ENCODE results near the gene ATF6.
"Not testable (repeated sequence)": the region's sequence is repeated elsewhere in the genome, so short reads cannot be mapped to it uniquely, and the experiment has no call there.

ATF6 gene

GRCh38 chr1:161816201-161816600, 50.1 kb downstream of the ATF6 start:
- in situ Hi-C loops (cut with MboI; ENCODE audit: low pct_unique_long_range_greater_than_20kb, low sequenced_read_pairs), result no loop called here

GRCh38 chr1:161817176-161817730, 51.1 kb downstream of the ATF6 start:
- no peak for DNase-seq
- in situ Hi-C loops (cut with MboI; ENCODE audit: low pct_unique_long_range_greater_than_20kb, low sequenced_read_pairs), result no loop called here

More at GRCh38 chr1:161816201-161816600, 50.1 kb downstream of the ATF6 start:
- DNase-seq, result no peak

- DNase-seq, result no peak
Measured at GRCh38 chr1:161820914-161821313, 54.8 kb downstream of the ATF6 start.

DNA sequence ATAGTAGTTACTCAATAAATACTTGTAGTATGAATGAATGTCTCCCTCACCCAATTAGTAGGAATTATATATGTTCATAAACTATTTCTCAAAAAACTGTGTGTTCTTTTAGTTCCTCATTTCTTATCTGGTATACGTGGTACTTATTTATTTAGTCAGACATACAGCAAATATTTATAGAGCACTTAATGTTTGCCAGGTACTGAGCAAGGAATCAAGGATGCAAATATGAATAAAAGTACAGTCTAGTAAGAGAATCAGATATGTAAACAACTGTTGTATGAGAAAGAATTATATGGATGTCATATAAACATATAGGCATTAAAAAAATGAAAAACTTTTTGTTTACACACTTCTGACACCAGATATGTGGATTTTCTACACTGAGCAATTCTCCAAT, 58.5 kb downstream of the ATF6 start:
- in situ Hi-C loops (cut with MboI; ENCODE audit: low pct_unique_long_range_greater_than_20kb, low sequenced_read_pairs), result no loop called here

More at GRCh38 chr1:161820914-161821313, 54.8 kb downstream of the ATF6 start:
- in situ Hi-C loops (cut with MboI; ENCODE audit: low pct_unique_long_range_greater_than_20kb, low sequenced_read_pairs), result no loop called here

DNA sequence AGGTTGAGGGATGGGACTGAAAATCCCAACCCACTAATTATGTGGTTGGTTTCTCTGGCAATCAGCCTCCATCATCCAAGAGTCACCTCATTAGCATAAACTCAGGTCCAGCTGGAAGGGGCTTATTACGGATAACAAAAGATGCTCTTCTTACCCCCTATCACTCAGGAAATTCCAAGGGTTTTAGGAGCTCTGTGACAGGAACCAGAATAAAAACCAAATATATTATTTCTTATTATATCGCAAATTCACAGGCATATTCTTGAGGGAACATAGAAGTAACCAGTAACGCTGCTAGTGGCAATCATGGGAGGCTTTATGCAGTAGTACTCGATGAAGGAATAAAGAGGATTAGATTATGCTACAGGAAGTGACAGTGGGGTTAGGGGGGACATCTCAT, 59.7 kb downstream of the ATF6 start:
- no peak for DNase-seq
- in situ Hi-C loops (cut with MboI; ENCODE audit: low pct_unique_long_range_greater_than_20kb, low sequenced_read_pairs), result no loop called here

More for the DNA sequence above, 58.5 kb downstream of the ATF6 start:
- no peak for DNase-seq

- DNase-seq, result no peak
- in situ Hi-C loops (cut with MboI; ENCODE audit: low pct_unique_long_range_greater_than_20kb, low sequenced_read_pairs), result no loop called here
Measured at GRCh38 chr1:161826478-161826877, 60.4 kb downstream of the ATF6 start.

DNA sequence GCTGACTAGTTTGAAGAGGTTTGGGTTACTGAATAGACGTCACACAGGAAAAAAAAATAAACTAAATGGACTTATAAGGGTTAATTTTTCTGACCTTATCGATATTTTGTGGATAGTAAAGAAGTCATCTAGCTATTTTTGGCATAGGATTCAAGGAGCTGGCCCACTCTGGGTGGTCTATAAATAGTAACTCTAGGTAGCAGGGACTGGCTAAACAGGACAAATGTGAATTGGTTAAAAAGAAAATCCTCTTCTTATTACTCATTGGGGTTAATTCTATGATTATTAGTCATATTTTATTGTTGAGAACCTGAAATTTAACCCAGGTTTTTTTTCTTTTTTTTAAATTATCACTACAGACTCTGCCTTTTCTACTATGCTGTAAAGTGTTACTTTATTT, 61.7 kb downstream of the ATF6 start:
- in situ Hi-C loops (cut with MboI; ENCODE audit: low pct_unique_long_range_greater_than_20kb, low sequenced_read_pairs), result no loop called here
- no peak for DNase-seq

GRCh38 chr1:161832299-161832907, 66.3 kb downstream of the ATF6 start:
- DNase-seq; in situ Hi-C loops (cut with MboI; ENCODE audit: low pct_unique_long_range_greater_than_20kb, low sequenced_read_pairs): not testable (repeated sequence)

GRCh38 chr1:161834967-161835550, 68.9 kb downstream of the ATF6 start:
- DNase-seq, result no peak
- in situ Hi-C loops (cut with MboI; ENCODE audit: low pct_unique_long_range_greater_than_20kb, low sequenced_read_pairs), result no loop called here

- in situ Hi-C loops (cut with MboI; ENCODE audit: low pct_unique_long_range_greater_than_20kb, low sequenced_read_pairs), result no loop called here
- DNase-seq, result no peak
Measured at GRCh38 chr1:161836018-161836417, 69.9 kb downstream of the ATF6 start.

GRCh38 chr1:161838362-161838761, 72.2 kb downstream of the ATF6 start:
- in situ Hi-C loops (cut with MboI; ENCODE audit: low pct_unique_long_range_greater_than_20kb, low sequenced_read_pairs), result no loop called here
- DNase-seq, result no peak

DNA sequence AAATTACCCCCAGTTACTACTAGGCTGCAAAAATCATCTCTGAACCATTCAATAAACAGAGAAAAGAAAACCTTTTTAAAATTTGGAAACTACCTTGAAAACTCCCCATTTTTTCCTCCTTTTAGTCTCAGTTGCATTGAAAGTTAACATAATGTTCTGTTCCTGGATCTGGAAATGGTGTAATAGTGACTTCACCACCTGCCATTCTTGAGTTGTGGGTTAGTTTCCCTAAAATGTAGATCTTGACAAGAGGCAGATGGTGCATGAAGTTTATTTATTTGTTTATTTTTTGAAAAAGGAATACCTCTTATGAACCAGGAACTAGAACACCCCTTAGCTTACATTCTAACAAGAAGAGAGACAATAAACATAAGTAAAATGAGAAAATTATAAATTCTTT, 72.8 kb downstream of the ATF6 start:
- no peak for DNase-seq
- in situ Hi-C loops (cut with MboI; ENCODE audit: low pct_unique_long_range_greater_than_20kb, low sequenced_read_pairs), result no loop called here

- DNase-seq, result no peak
- in situ Hi-C loops (cut with MboI; ENCODE audit: low pct_unique_long_range_greater_than_20kb, low sequenced_read_pairs), result no loop called here
Measured at GRCh38 chr1:161839591-161839990, 73.5 kb downstream of the ATF6 start.

GRCh38 chr1:161840363-161840762, 74.2 kb downstream of the ATF6 start:
- no peak for DNase-seq
- in situ Hi-C loops (cut with MboI; ENCODE audit: low pct_unique_long_range_greater_than_20kb, low sequenced_read_pairs), result no loop called here

GRCh38 chr1:161843156-161843555, 77.0 kb downstream of the ATF6 start:
- DNase-seq, result no peak
- in situ Hi-C loops (cut with MboI; ENCODE audit: low pct_unique_long_range_greater_than_20kb, low sequenced_read_pairs), result no loop called here

DNA sequence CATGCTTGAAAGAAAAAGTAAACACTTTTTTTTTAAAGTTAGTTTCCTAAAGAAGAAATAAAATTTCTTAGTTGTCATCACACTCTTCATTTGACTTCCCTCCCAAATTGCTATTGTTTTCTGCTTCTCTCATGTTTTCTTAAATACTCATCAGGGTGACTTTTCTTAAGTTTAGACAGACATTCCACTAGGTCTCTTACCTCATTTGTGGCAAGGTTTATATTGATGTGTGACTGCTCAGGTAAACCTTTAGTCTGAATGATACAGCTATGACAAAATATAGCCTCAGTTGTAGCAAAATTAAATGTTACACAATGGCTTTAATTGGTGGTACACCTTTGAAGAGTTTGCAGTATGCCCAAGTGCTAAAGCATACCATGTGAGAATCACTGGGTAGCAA, 78.6 kb downstream of the ATF6 start:
- DNase-seq, result no peak
- in situ Hi-C loops (cut with MboI; ENCODE audit: low pct_unique_long_range_greater_than_20kb, low sequenced_read_pairs), result no loop called here

DNA sequence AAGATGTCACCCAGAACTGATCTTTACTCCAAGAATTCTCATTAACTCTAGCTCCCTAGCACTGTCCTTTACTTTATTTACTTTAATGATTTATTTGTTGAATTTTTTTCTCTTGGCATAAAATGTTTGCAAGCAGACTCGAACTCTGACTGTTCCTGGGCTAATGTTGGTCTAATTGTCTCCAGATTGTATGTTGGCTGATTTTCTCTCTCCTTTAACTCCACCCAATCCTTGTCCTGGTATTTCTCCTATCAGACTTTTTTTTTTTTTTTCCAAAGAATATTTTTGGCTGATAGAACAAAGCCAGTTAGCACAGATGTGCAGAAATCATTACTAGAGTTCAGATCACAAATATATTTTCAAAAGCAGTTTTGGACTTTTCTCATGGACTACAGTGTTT, 82.6 kb downstream of the ATF6 start:
- in situ Hi-C loops (cut with MboI; ENCODE audit: low pct_unique_long_range_greater_than_20kb, low sequenced_read_pairs), result no loop called here
- no peak for DNase-seq

DNA sequence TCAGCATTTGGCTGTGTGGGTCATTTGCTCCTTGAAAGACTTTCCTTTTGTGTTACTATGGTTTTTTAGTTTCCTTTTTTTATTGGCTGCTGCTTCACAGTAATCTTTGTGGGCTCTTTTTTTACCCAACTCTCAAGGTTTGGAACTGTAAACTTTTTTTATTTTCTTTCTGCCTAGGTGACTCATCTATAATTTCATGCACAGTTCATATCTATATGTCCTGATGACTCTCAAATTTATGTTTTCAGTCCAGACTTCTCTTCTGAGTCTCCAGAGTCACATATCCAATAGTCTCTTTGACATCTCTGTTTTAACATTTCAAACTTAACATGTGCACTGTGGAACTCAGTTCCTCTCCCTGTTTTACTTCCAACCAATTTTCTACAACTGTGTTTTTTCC, 83.4 kb downstream of the ATF6 start:
- no peak for DNase-seq
- in situ Hi-C loops (cut with MboI; ENCODE audit: low pct_unique_long_range_greater_than_20kb, low sequenced_read_pairs), result no loop called here

DNA sequence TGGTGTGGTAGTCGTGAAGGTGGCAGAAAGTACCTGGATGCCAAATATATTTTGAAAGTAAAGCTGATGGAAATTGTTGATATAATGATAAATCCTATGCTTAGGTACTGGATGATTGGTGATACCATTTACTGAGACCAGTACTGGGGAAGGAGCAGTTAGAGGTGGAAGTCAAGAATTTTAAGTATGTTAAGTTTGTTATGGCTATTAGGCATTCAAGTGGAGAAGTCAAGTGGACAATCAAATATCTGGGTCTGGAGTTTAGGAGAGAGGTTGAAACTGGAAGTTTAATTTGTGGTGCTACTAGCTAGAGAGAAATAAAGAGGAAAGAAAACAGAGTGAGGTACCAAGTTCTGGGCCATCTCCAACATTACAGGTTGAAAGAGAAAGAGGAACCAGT, 89.1 kb downstream of the ATF6 start:
- no peak for DNase-seq
- in situ Hi-C loops (cut with MboI; ENCODE audit: low pct_unique_long_range_greater_than_20kb, low sequenced_read_pairs), result no loop called here

- in situ Hi-C loops (cut with MboI; ENCODE audit: low pct_unique_long_range_greater_than_20kb, low sequenced_read_pairs), result no loop called here
- DNase-seq, result no peak
Measured at GRCh38 chr1:161858271-161858670, 92.2 kb downstream of the ATF6 start.

- DNase-seq, result no peak
- in situ Hi-C loops (cut with MboI; ENCODE audit: low pct_unique_long_range_greater_than_20kb, low sequenced_read_pairs), result no loop called here
Measured at GRCh38 chr1:161863549-161863948, 97.4 kb downstream of the ATF6 start.
